ENCODE data around the gene RAB7A. TPM values are rescaled to one million over a fixed set of nuclear protein-coding genes. Genes with fewer than 3 reads are reported as not detected.

Gene RAB7A
- total and polyA plus RNA-seq, 2 of the 4 experiments (the other 2 are of a cell fraction), result 57.0 to 240 TPM

- peaks cover 91% of the 10 kb centered on the region for H4K20me1 ChIP-seq (ENCODE audit: insufficient read depth, low read length)
- in situ Hi-C loops (cut with MboI; ENCODE audit: low sequenced_read_pairs), result no loop called here
Observed at GRCh38 chr3:128748557-128748956, 22.6 kb downstream of the RAB7A start.

More at GRCh38 chr3:128748557-128748956, 22.6 kb downstream of the RAB7A start:
- no peak overlapping the region for H3K14ac ChIP-seq (replicated peaks; ENCODE audit: low read depth, low read length)
- ATAC-seq (ENCODE audit: low read depth), result no peak
- H2BK120ac ChIP-seq (ENCODE audit: low read depth, low read length), result no peak overlapping the region
- peaks cover 11 to 76% of the 10 kb centered on the region in 2 experiments for H3K79me1 ChIP-seq (ENCODE audit: low read depth in 1 of 2, low read length in 2 of 2)
- no peak overlapping the region for H2BK5ac ChIP-seq (ENCODE audit: low read depth, low read length, poor library complexity, severe bottlenecking)
- H4K8ac ChIP-seq (ENCODE audit: low read depth in 2 of 2, low read length in 2 of 2), result no peak overlapping the region
- H3K18ac ChIP-seq (ENCODE audit: low read depth, low read length), result no peak overlapping the region
- peaks cover 22% of the 10 kb centered on the region; the same call in 1 of the 2 replicates for H3K9me1 ChIP-seq (ENCODE audit: insufficient read depth, low read length)
- H3K4me3 ChIP-seq (ENCODE audit: insufficient read depth, low read depth, low read length), result no peak overlapping the region
- H3K23ac ChIP-seq (ENCODE audit: low read depth, low read length), result no peak overlapping the region
- no peak overlapping the region for H2AK9ac ChIP-seq (replicated peaks; ENCODE audit: low read depth, low read length, poor library complexity)
- DNase-seq, result no peak
- no peak overlapping the region for H2BK15ac ChIP-seq (ENCODE audit: low read depth, low read length)
- H4K5ac ChIP-seq (ENCODE audit: low read depth, low read length), result no peak overlapping the region
- ChIA-PET POLR2A (ENCODE audit: unreplicated experiment) (no interaction called here), CTCF (no interaction called here)
- no peaks in the 10 kb centered on the region for H3K27me3 ChIP-seq (ENCODE audit: control insufficient read depth, insufficient read depth, low read length)
- H4K91ac ChIP-seq (ENCODE audit: insufficient read depth, low read depth, low read length), result no peak overlapping the region
- dilution Hi-C loops (cut with HindIII; ENCODE audit: low sequenced_read_pairs, unreplicated experiment), result no loop called here
- no peak overlapping the region for H3K4me2 ChIP-seq (ENCODE audit: low read depth, low read length)
- H3K4me1 ChIP-seq (ENCODE audit: control insufficient read depth, insufficient read depth, low read length), result peaks cover 5% of the 10 kb centered on the region
- no peak overlapping the region for H3K9ac ChIP-seq (ENCODE audit: low read depth, low read length)
- TF ChIP-seq NFE2L2 (IDR thresholded peaks at IDR 0.05; ENCODE audit: low read depth, low read length), result no peak
- TF ChIP-seq SMC3 (IDR thresholded peaks at IDR 0.05; ENCODE audit: low read depth, low read length), result no peak
- H3K27ac ChIP-seq (ENCODE audit: insufficient read depth, low read length), result no peak overlapping the region
- WGBS, 2 experiments (ENCODE audit: extremely low coverage in 2 of 2, insufficient read length in 1 of 2), result 100% methylated on average over 2 of the region's 4 CpGs; no CpG with 5 or more reads in 1 of the 2 experiments
- no peak overlapping the region for H2BK20ac ChIP-seq (ENCODE audit: low read depth, low read length)
- no TSS peak for BruUV-seq (replicated peaks)
- H3K4ac ChIP-seq (ENCODE audit: low read depth, low read length), result no peak overlapping the region
- intact Hi-C loops (cut with micrococcal nuclease), result no loop called here
- no peak overlapping the region for H2AFZ ChIP-seq (replicated peaks; ENCODE audit: low read length, poor library complexity)
- no peak overlapping the region for H3K56ac ChIP-seq (ENCODE audit: extremely low read depth, insufficient read depth, low read length)
- no peaks in the 10 kb centered on the region for H3K9me3 ChIP-seq (ENCODE audit: control insufficient read depth, insufficient read depth, low read length)
- peaks cover 12% of the 10 kb centered on the region for H3K36me3 ChIP-seq (ENCODE audit: control insufficient read depth, insufficient read depth, low read length)
- H2AK5ac ChIP-seq (ENCODE audit: low read depth, low read length), result no peak overlapping the region
